Liver (tissue), 9 donors: Measurements from ENCODE around the gene GABPB1. TPM values are rescaled to one million over a fixed set of nuclear protein-coding genes. Genes with fewer than 3 reads are reported as not detected.

Source experiments
- DNase-seq: peaks from one replicate; pipeline ENCODE4 v3.0.0-alpha.2; 2017; ENCODE audit warnings: low spot score
- H3K27ac ChIP-seq, 2 donors: one replicate each; pipeline ENCODE4 v1.7.0; 2013; ENCODE audit warnings: inconsistent platforms in 2 of 2, low read length in 2 of 2, control low read depth in 1 of 2, low read depth in 1 of 2, mild to moderate bottlenecking in 1 of 2
- H3K27me3 ChIP-seq, 4 donors: one replicate each; pipeline versions ENCODE4 v1.6.1 to v1.7.0; 2013; ENCODE audit warnings: low read length in 3 of 4, inconsistent platforms in 1 of 4, mild to moderate bottlenecking in 1 of 4, moderate library complexity in 1 of 4; ENCODE audit not compliant: control insufficient read depth in 4 of 4, insufficient read depth in 4 of 4
- H3K36me3 ChIP-seq, 4 donors: one replicate each; pipeline versions ENCODE4 v1.6.1 to v1.7.0; 2013; ENCODE audit warnings: low read length in 3 of 4, mild to moderate bottlenecking in 3 of 4, low read depth in 1 of 4, moderate library complexity in 1 of 4; ENCODE audit not compliant: control insufficient read depth in 4 of 4, insufficient read depth in 3 of 4
- H3K4me1 ChIP-seq, 4 donors: one replicate each; pipeline versions ENCODE4 v1.6.1 to v1.7.0; 2013; ENCODE audit warnings: low read length in 3 of 4, mild to moderate bottlenecking in 3 of 4, moderate library complexity in 1 of 4; ENCODE audit not compliant: control insufficient read depth in 4 of 4, insufficient read depth in 4 of 4
- H3K4me3 ChIP-seq, 3 donors: one replicate each; pipeline versions ENCODE4 v1.6.1 to v1.7.0; 2013; ENCODE audit warnings: low read length in 3 of 3, control low read depth in 1 of 3, low read depth in 1 of 3, mild to moderate bottlenecking in 1 of 3
- H3K9ac ChIP-seq, 2 donors: one replicate each; pipeline ENCODE4 v1.7.0; 2013; ENCODE audit warnings: low read length in 2 of 2, mild to moderate bottlenecking in 2 of 2, moderate library complexity in 2 of 2, control low read depth in 1 of 2, low read depth in 1 of 2
- H3K9me3 ChIP-seq, 4 donors: one replicate each; pipeline versions ENCODE4 v1.6.1 to v1.7.0; 2013; ENCODE audit warnings: low read length in 3 of 4; ENCODE audit not compliant: control insufficient read depth in 4 of 4
- FOXA1 ChIP-seq: IDR thresholded peaks from 2 replicates; pipeline ENCODE4 v1.6.1; 2016; ENCODE audit warnings: antibody characterized with exemption
- GABPA ChIP-seq, 2 donors: IDR thresholded peaks in 1 of 2; conservative IDR thresholded peaks in 1 of 2; 2 replicates each; pipeline ENCODE4 v1.6.1; 2016; ENCODE audit warnings: antibody characterized with exemption in 2 of 2, mild to moderate bottlenecking in 1 of 2, moderate library complexity in 1 of 2
- RXRA ChIP-seq, 2 donors: IDR thresholded peaks; 2 replicates each; pipeline ENCODE4 v1.6.1; 2017 to 2018; ENCODE audit warnings: antibody characterized with exemption in 2 of 2, mild to moderate bottlenecking in 1 of 2
- SP1 ChIP-seq: IDR thresholded peaks from 2 replicates; pipeline ENCODE4 v1.6.1; 2018; ENCODE audit warnings: antibody characterized with exemption, mild to moderate bottlenecking
- YY1 ChIP-seq: IDR thresholded peaks from 2 replicates; pipeline ENCODE4 v1.6.1; 2016; ENCODE audit warnings: antibody characterized with exemption, mild to moderate bottlenecking
- WGBS: extraction: QIAGEN DNeasy Blood & Tissue Kit; methylation state at CpG from one replicate; pipeline ENCODE4 v1.1.7; 2013; 5-methylcytosine and 5-hydroxymethylcytosine counted together
- polyA plus RNA-seq, 2 donors: library from polyadenylated mRNA; stranded (reverse) in 1 of 2; unstranded in 1 of 2; fragments of 200-250 nt in 1 of 2; fragments of >200 nt in 1 of 2; fragmentation: Nextera tagmentation in 1 of 2; extraction: Ambion mirVana in 1 of 2; gene quantifications; one replicate each; pipeline versions ENCODE4 v1.2.1 to v1.2.3, GENCODE V29; 2013 to 2015
- total RNA-seq, 2 donors: library from RNA; depleted of rRNA; stranded (reverse); fragments of >200 nt; gene quantifications; one replicate each; pipeline ENCODE4 v1.2.3, GENCODE V29; 2014
- TF ChIP-seq, protein P1 (sequence below): IDR thresholded peaks from 2 replicates; pipeline ENCODE4 v1.6.1; 2016; ENCODE audit warnings: antibody characterized with exemption, mild to moderate bottlenecking
- donor health status: healthy.
- donor health status: healthy.
- donor health status: healthy.
- donor health status: healthy.
- donor health status: healthy.

Gene GABPB1
- total and polyA plus RNA-seq, 4 donors: 4.4 to 23.6 (median 9.8) TPM

GRCh38 chr15:50265620-50266019, 89.4 kb downstream of the GABPB1 start, which contains the start of gene HDC:
HDC (minus strand) TSS chr15:50265726; CDS start chr15:50265623, 103 bp downstream.
- DNase-seq: no peak
- Histone ChIP-seq H3K36me3 (no peaks in the 10 kb centered on the region), H3K27ac (no peak within 1 kb of the TSS), H3K9me3 (no peaks in the 10 kb centered on the region), H3K4me1 (no peaks in the 10 kb centered on the region), H3K9ac (no peak within 1 kb of the TSS), H3K4me3 (no peak within 1 kb of the TSS), H3K27me3 (no peaks in the 10 kb centered on the region)
- TF ChIP-seq SP1: no peak
- WGBS: 93% methylated on average over 9 of the region's 9 CpGs

- 66% methylated on average over 4 of the region's 4 CpGs for WGBS
- no peak for TF ChIP-seq YY1
- TF ChIP-seq RXRA (IDR thresholded peaks at IDR 0.05): no peak
- no peak overlapping the region for H3K4me3 ChIP-seq
- no peaks in the 10 kb centered on the region for H3K27me3 ChIP-seq
- no peak overlapping the region for H3K9ac ChIP-seq
- H3K27ac ChIP-seq: no peak overlapping the region
- no peaks in the 10 kb centered on the region for H3K4me1 ChIP-seq
- no peaks in the 10 kb centered on the region for H3K9me3 ChIP-seq
- H3K36me3 ChIP-seq: no peaks in the 10 kb centered on the region
- no peak for DNase-seq
Observed at GRCh38 chr15:50262533-50262932, 92.5 kb downstream of the GABPB1 start.

GRCh38 chr15:50261981-50262380, 93.0 kb downstream of the GABPB1 start:
- no peak overlapping the region for H3K9ac ChIP-seq
- TF ChIP-seq GABPA (IDR thresholded peaks at IDR 0.05 in 1 of 2, conservative IDR thresholded peaks at IDR 0.05 in 1 of 2) (no peak), FOXA1 (no peak), YY1 (no peak)
- H3K36me3 ChIP-seq: no peaks in the 10 kb centered on the region
- H3K27ac ChIP-seq: no peak overlapping the region
- H3K4me3 ChIP-seq: no peak overlapping the region
- no peaks in the 10 kb centered on the region for H3K4me1 ChIP-seq
- no peaks in the 10 kb centered on the region for H3K27me3 ChIP-seq
- no peak for DNase-seq
- no peaks in the 10 kb centered on the region for H3K9me3 ChIP-seq
- 93% methylated on average over 3 of the region's 3 CpGs for WGBS

GRCh38 chr15:50260969-50261496, 94.0 kb downstream of the GABPB1 start:
- Histone ChIP-seq H3K36me3 (no peaks in the 10 kb centered on the region), H3K27me3 (no peaks in the 10 kb centered on the region), H3K27ac (no peak overlapping the region), H3K9me3 (no peaks in the 10 kb centered on the region), H3K4me1 (no peaks in the 10 kb centered on the region), H3K4me3 (no peak overlapping the region), H3K9ac (no peak overlapping the region)
- no peak for DNase-seq
- TF ChIP-seq RXRA (IDR thresholded peaks at IDR 0.05): peak in 1 of 2 donors; percentile 12
- TF ChIP-seq, protein P1, sequence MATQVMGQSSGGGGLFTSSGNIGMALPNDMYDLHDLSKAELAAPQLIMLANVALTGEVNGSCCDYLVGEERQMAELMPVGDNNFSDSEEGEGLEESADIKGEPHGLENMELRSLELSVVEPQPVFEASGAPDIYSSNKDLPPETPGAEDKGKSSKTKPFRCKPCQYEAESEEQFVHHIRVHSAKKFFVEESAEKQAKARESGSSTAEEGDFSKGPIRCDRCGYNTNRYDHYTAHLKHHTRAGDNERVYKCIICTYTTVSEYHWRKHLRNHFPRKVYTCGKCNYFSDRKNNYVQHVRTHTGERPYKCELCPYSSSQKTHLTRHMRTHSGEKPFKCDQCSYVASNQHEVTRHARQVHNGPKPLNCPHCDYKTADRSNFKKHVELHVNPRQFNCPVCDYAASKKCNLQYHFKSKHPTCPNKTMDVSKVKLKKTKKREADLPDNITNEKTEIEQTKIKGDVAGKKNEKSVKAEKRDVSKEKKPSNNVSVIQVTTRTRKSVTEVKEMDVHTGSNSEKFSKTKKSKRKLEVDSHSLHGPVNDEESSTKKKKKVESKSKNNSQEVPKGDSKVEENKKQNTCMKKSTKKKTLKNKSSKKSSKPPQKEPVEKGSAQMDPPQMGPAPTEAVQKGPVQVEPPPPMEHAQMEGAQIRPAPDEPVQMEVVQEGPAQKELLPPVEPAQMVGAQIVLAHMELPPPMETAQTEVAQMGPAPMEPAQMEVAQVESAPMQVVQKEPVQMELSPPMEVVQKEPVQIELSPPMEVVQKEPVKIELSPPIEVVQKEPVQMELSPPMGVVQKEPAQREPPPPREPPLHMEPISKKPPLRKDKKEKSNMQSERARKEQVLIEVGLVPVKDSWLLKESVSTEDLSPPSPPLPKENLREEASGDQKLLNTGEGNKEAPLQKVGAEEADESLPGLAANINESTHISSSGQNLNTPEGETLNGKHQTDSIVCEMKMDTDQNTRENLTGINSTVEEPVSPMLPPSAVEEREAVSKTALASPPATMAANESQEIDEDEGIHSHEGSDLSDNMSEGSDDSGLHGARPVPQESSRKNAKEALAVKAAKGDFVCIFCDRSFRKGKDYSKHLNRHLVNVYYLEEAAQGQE: no peak
- WGBS: 28% methylated on average over 2 of the region's 2 CpGs
